HG03280 (cell line): ENCODE measurements around the gene ANKRD11.

Source experiments
- ATAC-seq: cut with Tn5 transposase; IDR thresholded peaks from one replicate; pipeline ENCODE4 v1.9.1; 2021; ENCODE audit warnings: mild to moderate bottlenecking, moderate library complexity; ENCODE audit not compliant: unreplicated experiment

Gene ANKRD11

DNA sequence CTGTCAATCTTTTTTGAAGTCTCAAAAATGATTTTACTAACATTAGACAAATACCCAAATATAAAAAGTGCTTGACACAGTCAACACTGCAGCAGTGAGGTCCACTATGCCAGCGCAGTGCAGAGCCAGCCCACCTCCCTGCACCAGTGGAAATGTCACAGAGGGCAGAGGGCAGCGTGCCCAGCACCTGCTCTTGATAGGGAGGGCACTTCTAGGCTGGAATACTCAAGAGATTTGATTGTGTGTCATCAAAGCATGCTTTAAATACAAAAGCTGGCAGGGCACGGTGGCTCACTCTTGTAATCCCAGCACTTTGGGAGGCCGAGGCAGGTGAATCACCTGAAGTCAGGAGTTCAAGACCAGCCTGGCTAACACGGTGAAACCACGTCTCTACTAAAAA is 136.0 kb downstream of the ANKRD11 start:
- no peak for ATAC-seq

DNA sequence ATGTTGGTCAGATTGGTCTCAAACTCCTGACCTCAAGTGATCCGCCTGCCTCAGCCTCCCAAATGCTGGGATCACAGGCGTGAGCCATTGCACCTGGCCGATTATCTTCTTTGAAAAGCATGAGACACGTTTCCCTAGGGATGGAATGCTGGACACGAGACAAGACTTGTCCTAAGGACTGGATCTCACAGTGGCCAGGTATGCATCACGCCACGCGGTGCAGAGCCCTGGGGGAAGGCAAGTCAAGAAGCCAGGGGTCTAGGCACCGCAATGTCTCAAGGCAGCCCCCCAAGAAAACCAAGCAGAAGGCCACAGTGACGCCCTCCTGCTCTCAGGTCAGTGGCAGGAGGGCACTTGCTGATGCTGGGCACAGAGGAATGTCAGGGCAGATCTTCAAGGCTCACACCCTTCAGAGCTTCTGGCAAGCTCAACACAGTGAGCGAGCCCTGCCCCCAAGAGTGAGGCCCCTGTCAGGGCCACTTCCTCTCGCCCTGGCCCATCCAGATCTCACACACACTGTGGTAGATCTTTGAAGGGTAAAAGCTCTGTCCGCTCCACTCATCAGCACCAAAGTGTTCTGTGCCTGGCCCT is 138.2 kb downstream of the ANKRD11 start:
- ATAC-seq, result no peak

DNA sequence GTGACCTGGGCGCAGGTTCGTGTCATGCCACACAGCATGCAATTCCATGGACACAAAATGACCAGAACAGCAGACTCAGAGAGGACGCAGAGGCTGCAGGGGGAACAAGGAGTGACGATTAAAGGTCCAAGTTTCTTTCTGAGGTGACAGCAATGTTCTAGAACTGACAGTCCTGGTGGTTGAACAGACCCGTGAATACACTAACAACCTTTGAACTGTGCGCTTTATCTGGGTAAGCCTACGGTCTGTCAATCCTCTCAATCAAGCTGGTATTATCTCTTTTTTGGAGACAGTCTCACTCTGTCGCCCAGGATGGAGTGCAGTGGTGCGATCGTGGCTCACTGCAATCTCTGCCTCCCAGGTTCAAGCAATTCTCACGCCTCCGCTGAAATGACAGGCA is 138.7 kb downstream of the ANKRD11 start:
- ATAC-seq, result no peak

DNA sequence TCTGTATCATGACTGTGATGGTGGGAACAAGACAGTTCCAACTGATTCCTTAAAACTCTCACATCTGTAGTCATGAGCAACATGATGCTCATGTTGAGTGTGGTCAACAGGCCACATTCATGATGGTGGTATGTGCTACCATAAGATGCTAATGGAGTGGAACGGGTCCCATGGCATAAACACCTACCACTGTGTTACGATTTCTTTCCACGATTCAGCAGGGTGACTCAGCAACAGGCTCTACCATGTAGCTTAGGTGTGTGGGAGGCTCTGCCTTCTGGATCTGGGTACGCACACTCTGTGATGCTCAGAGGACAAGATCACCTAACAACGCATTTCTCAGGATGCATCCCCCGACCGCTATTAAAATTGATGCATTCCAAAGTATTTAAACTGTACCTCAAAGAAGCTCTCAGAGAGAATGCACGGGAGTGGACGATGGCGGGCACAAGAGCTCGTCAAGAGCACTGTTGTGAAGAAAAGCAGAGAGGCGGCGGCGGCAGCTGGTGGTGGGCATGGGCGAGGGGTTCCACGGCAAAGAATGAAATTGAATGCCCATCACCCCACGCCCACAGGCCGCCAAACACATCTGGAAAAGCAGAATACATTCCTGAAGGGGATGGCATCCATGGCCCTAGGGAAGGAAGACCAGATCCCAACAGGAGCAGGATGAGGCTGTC is 139.5 kb downstream of the ANKRD11 start:
- no peak for ATAC-seq

DNA sequence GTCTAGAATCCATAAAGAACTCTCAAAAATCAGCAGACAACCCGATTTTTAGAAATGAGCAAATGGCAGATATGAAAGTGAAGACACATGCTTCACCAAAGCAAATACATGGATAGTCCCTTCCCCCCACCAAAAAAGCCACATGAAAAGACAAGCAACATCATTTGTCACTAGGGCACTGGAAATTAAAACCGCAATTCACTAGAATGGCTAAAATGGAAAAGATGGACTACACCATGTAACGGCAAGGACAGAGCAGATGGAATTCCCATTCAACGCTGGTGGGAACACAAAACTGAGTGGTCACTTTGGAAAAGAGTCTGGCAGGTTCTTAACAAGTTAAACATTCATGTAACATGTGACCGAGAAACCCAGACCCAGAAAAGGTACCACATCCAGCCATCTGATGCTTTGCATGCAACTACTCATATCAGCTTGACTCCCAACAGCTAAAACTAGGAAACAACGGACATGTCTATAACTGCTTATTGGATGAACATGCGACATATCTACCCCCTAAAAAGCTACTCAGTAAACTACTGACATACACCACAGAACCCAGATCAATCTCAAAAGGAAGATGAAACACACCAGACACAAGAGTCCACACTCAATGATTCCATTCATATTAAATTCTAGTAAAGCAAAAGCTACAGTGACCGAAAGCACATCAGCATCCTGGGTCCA is 140.3 kb downstream of the ANKRD11 start:
- no peak for ATAC-seq

DNA sequence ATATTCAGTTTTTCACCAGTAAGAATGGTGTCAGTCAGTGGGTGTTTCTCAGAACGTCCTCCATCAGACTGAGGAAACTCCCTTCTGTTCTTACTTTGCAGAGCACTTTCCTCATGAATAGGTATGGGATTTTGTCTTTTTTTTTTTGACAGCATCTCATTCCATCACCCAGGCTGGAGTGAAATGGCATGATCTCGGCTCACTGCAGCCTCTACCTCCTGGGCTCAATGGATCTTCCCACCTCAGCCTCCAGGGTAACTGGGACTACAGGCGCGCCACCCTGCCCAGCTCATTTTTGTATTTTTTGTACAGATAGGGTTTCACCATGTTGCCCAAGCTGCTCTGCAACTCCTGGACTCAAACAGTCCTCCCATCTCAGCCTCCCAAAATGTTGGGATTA is 142.6 kb downstream of the ANKRD11 start:
- no peak for ATAC-seq

DNA sequence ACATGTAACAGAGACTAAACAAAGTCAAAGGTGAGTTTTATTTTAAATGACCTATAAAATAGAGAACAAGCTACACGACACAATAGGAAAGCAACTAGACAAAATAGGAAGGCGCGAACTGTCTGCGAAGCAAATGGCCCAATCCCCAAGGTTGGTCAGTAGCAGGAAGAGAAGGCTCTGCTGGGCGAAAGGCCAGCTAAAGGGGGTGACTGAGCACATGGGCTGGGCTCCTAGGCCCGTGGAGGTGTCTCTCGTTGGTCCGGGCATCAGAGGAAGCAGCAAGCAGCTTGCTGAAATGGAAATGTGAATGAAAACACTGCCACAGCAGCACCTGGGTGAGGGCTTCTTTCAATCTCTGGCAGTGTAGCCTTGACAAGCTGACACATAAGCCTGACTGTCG is 143.5 kb downstream of the ANKRD11 start:
- ATAC-seq, result no peak

DNA sequence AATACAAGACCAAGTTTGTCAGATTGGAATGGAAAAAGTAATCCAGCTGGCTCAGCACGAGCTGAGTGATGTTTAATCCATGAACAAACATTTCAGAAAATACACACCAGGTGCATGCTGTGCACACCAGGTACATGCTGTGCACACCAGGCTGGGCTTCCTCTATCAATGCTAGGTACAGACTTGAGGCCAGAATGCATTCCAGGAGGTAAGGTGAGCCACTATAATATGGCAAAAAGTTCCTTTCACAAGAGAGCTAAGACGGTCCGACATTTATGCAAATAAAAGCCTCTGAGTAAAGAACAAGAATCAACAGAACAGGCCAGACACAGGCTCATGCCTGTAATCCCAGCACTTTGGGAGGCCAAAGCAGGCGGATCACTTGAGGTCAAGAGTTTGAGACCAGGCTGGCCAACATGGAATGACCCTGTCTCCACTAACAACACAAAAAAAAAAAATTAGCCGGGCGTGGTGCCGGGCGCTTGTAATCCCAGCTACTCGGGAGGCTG is 144.7 kb downstream of the ANKRD11 start:
- no peak for ATAC-seq

DNA sequence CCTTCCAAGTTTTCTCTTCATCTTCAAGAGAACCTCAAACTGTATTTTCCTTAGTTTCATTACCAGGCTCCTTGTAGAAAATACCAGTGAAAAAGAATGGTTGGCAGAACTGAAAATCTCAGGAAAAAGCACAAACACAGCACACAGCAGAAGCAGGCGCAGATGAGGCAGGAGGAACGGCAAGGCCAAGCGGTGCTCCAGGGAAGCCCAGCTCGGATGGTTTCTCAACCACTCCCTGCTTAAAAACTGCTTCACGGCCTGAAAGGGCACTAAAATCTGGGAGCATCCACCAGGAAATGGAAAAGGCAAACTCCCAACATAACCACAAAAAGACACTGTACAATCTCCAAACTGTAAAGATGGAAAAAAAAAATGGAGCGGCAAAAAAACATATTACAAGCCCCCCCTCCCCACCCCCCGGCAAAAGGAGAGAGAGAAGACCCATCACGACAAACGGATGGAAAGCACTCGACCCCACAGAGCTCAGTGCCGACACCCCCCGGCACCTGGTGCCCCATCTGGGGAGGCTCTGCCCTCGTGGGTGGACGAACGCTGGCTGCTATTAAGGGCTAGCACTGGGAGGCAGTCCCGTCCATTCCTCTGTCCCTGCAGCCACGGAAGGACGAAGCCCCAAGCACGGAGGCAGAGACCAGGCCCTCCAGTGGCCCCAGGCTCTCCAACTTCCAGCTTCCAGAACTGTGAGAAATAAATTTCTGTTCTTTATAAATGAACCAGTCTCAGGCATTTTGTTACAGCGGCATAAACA is 145.3 kb downstream of the ANKRD11 start:
- no peak for ATAC-seq

DNA sequence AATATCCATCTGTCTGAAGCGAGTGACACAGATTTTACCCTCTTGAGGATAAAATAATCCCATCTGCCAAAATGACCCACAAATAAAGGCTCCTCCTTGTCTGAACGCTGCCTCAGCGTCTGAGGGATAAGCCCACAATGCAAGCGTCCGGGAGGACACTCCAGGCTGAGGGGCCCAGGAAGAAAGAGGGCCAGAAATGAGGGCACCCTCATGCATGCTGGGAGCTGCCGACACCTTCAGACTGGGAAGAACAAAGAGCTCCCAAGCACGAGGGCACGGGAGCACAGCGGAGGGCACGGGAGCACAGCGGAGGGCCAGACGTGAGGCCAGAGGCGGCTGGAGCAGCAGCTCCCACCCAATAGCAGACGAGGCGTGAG is 145.9 kb downstream of the ANKRD11 start:
- ATAC-seq, result no peak

DNA sequence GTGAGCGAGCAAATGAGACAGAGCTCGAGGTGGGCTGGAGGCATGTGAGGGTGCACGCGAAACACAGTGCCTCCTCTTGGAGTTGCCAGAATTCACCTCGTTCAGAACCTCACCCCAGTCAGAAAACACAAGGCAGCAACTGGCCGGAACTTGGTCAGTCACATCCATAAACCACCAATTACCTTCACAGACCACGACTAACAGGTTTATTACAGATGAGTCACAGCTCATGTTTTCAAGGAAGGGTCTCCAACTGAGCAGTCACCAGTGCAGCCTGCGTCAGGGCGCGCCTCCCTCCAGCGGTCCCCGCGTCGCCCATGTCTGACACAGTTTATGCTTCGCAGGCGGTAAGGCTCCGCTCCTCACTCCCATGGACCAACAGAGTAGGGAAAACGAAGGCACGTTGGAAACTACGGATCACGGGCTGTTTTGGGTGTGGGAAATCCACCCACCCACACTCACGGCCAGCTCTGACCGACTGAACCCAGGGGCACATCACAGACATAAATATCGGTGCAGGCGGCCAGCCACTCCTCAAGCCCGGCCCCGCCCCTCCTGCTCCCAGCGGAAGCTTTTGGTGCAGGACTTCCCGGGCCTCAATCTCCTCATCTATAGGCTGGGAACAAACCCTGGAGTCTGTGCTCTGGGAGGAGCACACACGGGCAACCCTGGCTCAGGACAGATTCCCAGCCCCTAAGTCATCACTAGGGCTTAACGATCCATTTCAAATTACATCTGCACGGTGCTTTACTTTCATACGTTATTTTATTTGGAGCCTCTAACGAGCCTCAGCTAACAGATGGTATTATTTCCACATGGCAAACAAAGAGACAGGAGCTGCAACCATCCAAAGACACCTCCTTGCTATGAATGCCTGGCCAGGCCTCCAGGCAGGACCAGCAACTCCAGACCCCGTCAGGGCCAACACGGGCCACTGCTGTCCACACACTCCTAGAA is 146.6 kb downstream of the ANKRD11 start:
- ATAC-seq, result no peak

DNA sequence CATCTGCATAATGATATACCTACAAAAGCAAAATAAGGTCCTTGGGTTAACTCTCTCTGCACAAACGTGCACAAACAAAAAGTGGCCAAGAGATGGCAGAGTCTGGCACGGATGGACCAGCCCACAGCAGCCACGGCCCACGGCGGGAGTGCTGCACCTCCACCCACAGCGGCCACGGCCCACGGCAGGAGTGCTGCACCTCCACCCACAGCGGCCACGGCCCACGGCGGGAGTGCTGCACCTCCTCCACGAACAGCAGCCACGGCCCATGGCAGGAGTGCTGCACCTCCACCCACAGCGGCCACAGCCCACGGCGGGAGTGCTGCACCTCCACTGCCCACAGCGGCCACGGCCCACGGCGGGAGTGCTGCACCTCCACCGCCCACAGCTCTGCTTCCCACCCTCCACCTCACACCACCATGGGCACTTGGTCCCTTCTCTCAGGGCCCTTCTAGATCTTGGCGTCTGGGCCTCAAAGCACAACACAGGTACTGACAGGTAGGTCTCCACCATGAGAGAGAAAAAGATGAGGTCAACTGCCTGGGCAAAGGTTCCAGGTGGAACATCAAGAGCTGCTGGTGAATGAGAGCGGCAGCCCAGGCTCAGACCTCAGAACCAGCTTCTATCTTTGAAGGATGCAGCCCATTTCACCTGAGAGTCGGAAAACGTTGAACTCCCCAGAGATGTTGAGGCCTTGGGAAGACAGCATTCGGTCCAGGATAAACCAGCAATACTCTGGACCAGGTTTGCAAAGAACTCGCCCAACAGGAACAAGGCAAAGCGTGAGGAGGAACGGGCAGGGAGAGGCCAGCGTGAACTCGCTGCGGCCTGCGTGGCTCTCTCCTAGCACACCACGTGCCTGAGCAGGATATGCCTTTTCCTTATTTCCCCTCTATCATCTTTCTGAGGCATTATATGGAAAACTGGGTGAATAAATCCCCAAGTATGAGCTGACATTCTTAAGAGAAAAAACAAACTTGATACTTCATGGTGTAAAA is 148.4 kb downstream of the ANKRD11 start:
- ATAC-seq, result no peak

DNA sequence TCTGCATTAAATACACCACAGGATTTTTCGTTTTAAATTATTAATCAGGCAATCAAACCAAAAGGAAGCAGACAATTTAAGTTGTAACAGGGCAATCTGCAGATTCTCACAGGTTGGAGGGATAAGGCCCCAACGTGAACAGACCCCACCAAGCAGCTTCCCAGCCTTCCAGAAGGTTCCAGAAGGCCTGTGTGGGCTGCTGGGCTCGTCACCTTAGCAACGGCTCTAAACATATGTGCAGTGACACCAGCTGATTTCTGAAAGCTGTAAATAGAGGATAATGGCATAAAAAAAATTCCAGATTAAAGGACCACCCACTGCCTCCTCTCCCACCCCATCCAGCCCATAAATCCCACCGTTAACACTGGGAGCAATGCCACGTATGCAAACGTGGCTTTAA is 149.1 kb downstream of the ANKRD11 start:
- no peak for ATAC-seq

DNA sequence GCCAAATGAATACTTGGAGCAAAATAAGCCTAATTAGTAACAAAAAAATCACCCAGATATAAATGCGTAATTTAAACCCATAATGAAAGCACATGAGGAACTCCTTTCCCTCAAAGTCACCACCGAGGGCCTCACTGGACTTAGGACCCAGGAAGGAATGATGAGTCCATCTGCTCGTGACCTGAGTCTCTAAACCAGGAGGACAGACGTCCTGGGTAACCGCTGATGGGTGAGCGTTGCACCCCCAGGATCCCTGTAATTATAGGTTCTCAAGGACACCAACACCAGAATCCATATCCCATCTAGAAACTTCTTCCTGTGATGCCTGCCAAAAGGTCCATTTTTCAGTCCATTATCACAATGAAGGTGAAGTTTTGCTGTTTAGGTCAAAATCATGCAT is 151.5 kb downstream of the ANKRD11 start:
- no peak for ATAC-seq

DNA sequence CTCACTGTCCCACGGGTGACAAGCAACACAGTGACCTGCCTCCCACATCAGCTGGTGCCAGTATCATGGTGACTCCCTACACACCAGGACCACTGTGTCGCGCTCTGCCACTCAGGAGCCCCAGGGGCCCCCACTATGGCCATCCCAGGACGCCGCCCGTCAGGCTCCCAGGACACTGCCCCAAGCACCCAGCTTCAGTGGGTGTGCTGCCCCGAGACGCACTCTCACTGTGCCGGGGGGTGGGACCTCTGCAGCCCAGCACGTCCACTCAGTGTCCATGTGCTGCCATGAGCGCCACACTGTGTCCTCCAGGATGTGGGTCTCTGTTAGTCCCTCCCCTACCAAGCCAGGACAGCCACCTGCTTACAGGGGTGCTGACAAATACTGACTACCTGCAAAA is 152.4 kb downstream of the ANKRD11 start:
- no peak for ATAC-seq

DNA sequence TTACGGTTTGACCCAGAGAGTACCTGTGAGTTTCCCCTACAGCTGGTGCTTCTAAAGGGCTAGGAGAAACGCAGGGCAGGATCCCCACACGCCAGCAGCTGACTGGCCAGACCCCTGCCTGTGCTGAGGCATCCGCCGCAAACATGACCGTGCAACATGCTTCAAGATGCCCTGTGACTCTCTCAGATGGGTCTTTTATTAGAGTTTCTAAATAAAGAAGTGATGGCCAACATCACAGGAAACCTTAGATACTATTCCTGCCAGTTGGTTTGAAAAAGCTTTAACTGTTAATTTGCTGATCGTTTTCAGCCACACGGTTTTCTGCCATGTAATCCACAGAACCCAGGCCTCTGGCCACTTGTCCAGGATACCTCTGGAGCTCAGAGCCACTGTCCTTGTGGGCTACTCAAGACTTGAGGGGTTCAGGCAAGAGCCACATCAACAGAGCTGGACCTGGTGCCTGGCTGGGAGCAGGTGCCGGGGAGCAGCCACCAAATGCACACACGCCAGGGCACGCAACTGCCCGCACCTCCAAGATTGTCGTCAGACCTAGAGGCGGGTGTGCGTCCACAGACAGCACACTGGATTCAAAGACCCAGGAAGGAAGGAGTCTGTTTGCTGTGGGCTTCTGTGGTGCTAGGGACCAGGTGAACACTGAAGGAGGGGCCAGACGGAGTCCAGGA is 154.4 kb downstream of the ANKRD11 start:
- ATAC-seq, result no peak

DNA sequence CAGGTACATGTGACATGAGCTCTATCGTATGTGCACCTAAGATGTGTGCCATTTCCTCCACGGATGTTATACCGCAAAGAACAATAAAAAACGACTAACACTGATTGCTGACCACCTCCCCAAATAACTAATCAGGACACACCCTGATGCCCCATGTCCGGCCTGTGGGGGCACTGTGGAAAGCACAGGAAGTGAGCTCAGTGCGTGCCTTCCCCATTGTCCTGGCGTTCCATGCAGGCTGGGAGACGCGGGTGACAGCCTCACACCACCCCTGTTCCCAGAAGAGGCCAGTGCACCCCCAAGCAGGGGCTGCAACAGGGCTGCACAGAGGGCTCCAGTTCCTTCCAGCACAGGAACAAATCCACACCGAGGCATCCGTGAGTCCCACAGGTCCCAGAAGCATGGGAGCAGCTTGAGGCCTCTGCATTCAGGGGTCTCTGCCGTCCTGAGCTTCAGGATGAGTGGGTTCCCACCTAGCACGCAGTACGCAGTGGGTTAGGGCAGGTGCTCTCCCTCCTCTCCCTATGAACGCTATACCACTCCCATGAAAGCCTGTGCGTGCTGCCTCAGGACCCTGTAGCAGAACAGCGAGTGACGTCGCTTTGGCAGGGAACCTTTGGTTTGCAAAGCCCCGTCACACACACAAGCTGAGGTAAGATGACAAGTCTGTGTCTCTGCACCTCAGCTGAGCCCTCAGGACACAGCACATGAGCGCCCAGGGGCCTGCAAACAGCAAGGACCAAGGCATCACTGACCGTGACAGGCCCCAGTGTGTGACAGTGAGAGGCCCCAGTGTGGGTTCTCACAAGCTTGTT is 155.2 kb downstream of the ANKRD11 start:
- ATAC-seq, result no peak

DNA sequence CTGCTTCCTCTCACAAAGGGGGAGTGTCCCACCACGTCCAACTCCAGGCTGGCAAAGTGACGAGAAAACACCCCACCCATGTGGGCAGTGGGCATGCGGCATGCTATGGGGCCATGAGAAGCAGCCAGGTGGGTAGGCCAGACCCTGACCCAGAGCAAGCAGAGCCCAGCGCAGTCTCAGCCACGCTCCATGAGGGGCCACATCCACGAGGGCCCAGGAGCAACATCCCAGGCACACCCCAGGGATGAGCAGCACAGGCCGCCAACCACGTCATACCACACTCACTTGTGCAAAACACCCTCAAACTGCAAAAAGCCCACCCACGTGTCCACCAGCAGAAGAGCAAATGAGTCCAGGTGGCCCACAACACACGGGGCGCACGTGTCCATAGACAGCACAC is 155.9 kb downstream of the ANKRD11 start:
- no peak for ATAC-seq
